Adrenal gland (tissue), 12 donors: ENCODE results near the gene CDV3. TPM values are rescaled to one million over a fixed set of nuclear protein-coding genes. Genes with fewer than 3 reads are reported as not detected.

Experiments used
- DNase-seq, 7 donors: peaks; one replicate each; pipeline ENCODE4 v3.0.0-alpha.2; 2019 to 2020
- H3K27ac ChIP-seq, 5 donors: fragments of 200-600 bp; sonication (generic) in 4 of 5; 1 replicate in 3 of 5; 2 replicates in 2 of 5; pipeline versions ENCODE4 v1.5.1 to v1.8.0; 2016 to 2020; ENCODE audit warnings: mild to moderate bottlenecking in 1 of 5
- H3K27me3 ChIP-seq: fragments of 200-600 bp; 2 replicates; pipeline ENCODE4 v1.8.0; 2021
- H3K36me3 ChIP-seq, 2 donors: fragments of 200-600 bp; replicated peaks in 1 of 2; 1 replicate in 1 of 2; 2 replicates in 1 of 2; pipeline versions ENCODE4 v1.5.1 to v1.8.0; 2018 to 2022
- H3K4me1 ChIP-seq, 2 donors: fragments of 200-600 bp; replicated peaks in 1 of 2; 1 replicate in 1 of 2; 2 replicates in 1 of 2; pipeline versions ENCODE4 v1.5.1 to v1.8.0; 2018 to 2021
- H3K4me3 ChIP-seq, 4 donors: fragments of 200-600 bp; sonication (generic) in 3 of 4; one replicate each; pipeline ENCODE4 v1.5.1; 2016 to 2018
- H3K9me3 ChIP-seq, 3 donors: fragments of 200-600 bp; sonication (generic) in 1 of 3; replicated peaks in 1 of 3; 1 replicate in 2 of 3; 2 replicates in 1 of 3; pipeline versions ENCODE4 v1.5.1 to v1.8.0; 2016 to 2021
- POLR2A ChIP-seq, 2 donors: fragments of 450-650 bp; IDR thresholded peaks; one replicate each; pipeline ENCODE4 v1.6.1; 2017; ENCODE audit warnings: antibody characterized with exemption in 2 of 2, mild to moderate bottlenecking in 2 of 2, moderate library complexity in 1 of 2
- WGBS, 4 donors: extraction: QIAGEN DNeasy Blood & Tissue Kit in 2 of 4; methylation state at CpG; one replicate each; pipeline versions ENCODE4 v1.1.5 to v1.1.7; 2013 to 2017; 5-methylcytosine and 5-hydroxymethylcytosine counted together
- intact Hi-C, 2 donors: fragments of 100-400 bp; cut with DNase I; formaldehyde crosslinking; loops; one replicate each; pipeline versions ENCODE4 v1.14.1 to v1.15.0; 2022 to 2023
- polyA plus RNA-seq, 3 donors: library from polyadenylated mRNA; stranded (reverse); fragments of 200-250 nt in 2 of 3; fragments of 350-450 nt in 1 of 3; fragmentation: Illumina TruSeq in 1 of 3; extraction: RNeasy Lipid Tissue Mini Kit (QIAGEN cat#74804) in 1 of 3; gene quantifications; one replicate each; pipeline ENCODE4 v1.2.3, GENCODE V29; 2013 to 2014
- total RNA-seq, 9 donors: library from RNA; depleted of rRNA in 4 of 9; stranded (reverse); fragments of >200 nt in 4 of 9; fragments of 120-200 nt in 1 of 9; fragmentation: NEBNext Ultra II Directional in 1 of 9; extraction: Animal tissue kit (Norgen Biotek cat#: 25700) in 1 of 9; gene quantifications; one replicate each; pipeline versions ENCODE4 v1.1.0 to v1.2.4, GENCODE V29; 2013 to 2023
- TF ChIP-seq, protein P1 (sequence below), 6 experiments: fragments of 450-650 bp in 4 of 6; fragments of 200-600 bp in 2 of 6; sonication (generic) in 1 of 6; IDR thresholded peaks; 1 replicate in 5 of 6; 2 replicates in 1 of 6; pipeline versions ENCODE4 v1.5.1 to v1.8.0; 2016 to 2021; ENCODE audit warnings: antibody characterized with exemption in 6 of 6, mild to moderate bottlenecking in 2 of 6, moderate library complexity in 1 of 6
- donor health status: healthy with polysubstance abuse.
- donor health status: Bipolar disorder and iron deficiency.
- donor health status: DM: yes; HTN: yes; CAD: no.
- donor health status: DM: no; HTN: no; CAD: no.
- donor health status: DM: no; HTN: no; CAD: no.
- donor health status: DM: yes; HTN: yes; CAD: no.

Gene CDV3
- total and polyA plus RNA-seq, 12 donors = 30.8 to 309 (median 124) TPM

DNA sequence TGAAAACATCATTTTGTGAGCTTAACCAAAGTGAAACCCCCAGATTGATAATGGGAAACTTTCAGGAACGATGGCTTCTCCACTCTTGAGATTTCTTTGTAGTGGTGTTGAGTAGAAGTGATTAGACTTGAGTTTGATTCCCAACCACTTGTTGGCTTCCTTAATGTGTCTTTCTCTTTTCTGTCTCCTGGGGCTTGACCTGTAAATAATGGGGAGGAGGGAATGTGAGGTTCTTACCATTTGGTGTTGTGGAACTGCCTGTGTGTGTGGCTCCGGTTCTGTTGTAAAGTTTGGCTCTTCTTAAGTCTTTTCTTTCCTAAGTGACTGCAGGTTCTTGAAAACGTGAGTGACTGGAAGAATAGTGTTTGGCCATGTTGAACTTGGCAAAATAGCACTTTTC, 2.7 kb downstream of the CDV3 start:
- no peak for DNase-seq
- H3K36me3 ChIP-seq = peaks cover 0 to 24% of the 10 kb centered on the region in 2 donors
- TF ChIP-seq, protein P1, sequence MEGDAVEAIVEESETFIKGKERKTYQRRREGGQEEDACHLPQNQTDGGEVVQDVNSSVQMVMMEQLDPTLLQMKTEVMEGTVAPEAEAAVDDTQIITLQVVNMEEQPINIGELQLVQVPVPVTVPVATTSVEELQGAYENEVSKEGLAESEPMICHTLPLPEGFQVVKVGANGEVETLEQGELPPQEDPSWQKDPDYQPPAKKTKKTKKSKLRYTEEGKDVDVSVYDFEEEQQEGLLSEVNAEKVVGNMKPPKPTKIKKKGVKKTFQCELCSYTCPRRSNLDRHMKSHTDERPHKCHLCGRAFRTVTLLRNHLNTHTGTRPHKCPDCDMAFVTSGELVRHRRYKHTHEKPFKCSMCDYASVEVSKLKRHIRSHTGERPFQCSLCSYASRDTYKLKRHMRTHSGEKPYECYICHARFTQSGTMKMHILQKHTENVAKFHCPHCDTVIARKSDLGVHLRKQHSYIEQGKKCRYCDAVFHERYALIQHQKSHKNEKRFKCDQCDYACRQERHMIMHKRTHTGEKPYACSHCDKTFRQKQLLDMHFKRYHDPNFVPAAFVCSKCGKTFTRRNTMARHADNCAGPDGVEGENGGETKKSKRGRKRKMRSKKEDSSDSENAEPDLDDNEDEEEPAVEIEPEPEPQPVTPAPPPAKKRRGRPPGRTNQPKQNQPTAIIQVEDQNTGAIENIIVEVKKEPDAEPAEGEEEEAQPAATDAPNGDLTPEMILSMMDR (IDR thresholded peaks at IDR 0.05) = no peak
- no peak for TF ChIP-seq POLR2A (IDR thresholded peaks at IDR 0.05)
- peaks cover 34 to 55% of the 10 kb centered on the region in 2 donors for H3K4me1 ChIP-seq
- peak overlapping the region in 1 of 5 donors; percentile 33 for H3K27ac ChIP-seq
- no peaks in the 10 kb centered on the region for H3K9me3 ChIP-seq
- no peaks in the 10 kb centered on the region for H3K27me3 ChIP-seq
- WGBS, 4 donors = 28 to 40% (median 34%) methylated on average over 3 of the region's 3 CpGs
- intact Hi-C loops = no loop called here
- peak overlapping the region in 1 of 4 donors; percentile 88 for H3K4me3 ChIP-seq

DNA sequence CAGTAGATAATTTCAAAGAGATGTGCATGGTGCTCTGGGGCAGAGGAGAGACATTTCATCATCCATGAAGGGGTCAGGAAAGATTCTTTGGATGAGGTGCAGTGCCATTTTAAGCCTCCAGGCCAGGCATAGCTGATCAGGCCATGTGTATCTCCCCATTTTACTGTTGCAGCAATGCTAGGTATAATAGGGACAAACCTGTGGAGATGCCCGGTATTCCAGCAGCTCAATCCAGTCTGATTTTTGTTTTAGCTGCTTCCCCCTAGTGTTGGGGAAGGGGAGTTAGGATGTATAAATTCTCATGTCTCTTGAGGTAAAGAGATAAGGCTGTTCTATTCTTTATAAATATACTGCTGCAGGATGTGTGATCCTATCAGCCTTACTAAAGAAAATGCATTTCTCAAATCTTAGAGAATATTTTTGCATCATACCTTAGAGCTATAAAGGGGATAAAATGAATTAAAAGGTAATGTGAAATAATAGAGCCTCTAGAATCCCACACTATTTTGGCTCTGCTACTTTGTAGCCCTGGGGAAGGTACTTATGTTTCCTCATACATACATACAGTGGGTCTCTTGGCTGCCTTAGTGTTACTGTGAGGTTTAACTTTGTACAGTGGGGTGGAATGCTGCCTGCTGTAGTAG, 5.2 kb downstream of the CDV3 start:
- no peak overlapping the region for H3K4me3 ChIP-seq
- peaks cover 0 to 49% of the 10 kb centered on the region in 2 donors for H3K36me3 ChIP-seq
- WGBS, 4 donors = 0 to 17% (median 12%) methylated on average over 1 of the region's 1 CpG
- H3K27me3 ChIP-seq = no peaks in the 10 kb centered on the region
- H3K4me1 ChIP-seq = peaks cover 28 to 51% of the 10 kb centered on the region in 2 donors
- H3K27ac ChIP-seq = no peak overlapping the region
- TF ChIP-seq POLR2A (IDR thresholded peaks at IDR 0.05) = no peak
- TF ChIP-seq, protein P1 (IDR thresholded peaks at IDR 0.05) = peak; percentile 35 to 61 (median 52)
- DNase-seq = no peak
- no peaks in the 10 kb centered on the region for H3K9me3 ChIP-seq
- intact Hi-C loops = no loop called here

DNA sequence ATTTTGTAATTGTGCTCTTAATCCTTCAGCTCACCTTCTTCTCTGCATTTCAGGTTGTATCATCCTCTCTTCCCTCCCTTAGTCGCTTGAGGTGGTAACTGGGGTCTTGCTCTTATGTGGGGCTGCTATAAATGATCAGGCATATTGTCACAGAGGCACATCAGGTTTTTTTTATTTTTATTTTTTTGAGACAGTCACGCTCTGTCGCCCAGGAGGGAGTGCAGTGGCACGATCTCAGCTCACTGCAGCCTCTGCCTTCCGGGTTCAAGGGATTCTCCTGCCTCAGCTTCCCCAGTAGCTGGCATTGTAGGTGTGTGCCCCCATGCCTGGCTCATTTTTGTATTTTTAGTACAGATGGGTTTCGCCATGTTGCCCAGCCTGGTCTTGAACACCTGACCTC, 9.9 kb downstream of the CDV3 start:
- H3K27me3 ChIP-seq = no peaks in the 10 kb centered on the region
- intact Hi-C loops = no loop called here
- no peak for DNase-seq
- H3K4me3 ChIP-seq = no peak overlapping the region
- no peak for TF ChIP-seq POLR2A (IDR thresholded peaks at IDR 0.05)
- H3K27ac ChIP-seq = no peak overlapping the region
- 93 to 96% (median 94%) methylated on average over 6 of the region's 6 CpGs for WGBS, 4 donors
- H3K36me3 ChIP-seq = peaks cover 0 to 81% of the 10 kb centered on the region in 2 donors
- H3K9me3 ChIP-seq = no peaks in the 10 kb centered on the region
- peaks cover 0 to 22% of the 10 kb centered on the region in 2 donors for H3K4me1 ChIP-seq

DNA sequence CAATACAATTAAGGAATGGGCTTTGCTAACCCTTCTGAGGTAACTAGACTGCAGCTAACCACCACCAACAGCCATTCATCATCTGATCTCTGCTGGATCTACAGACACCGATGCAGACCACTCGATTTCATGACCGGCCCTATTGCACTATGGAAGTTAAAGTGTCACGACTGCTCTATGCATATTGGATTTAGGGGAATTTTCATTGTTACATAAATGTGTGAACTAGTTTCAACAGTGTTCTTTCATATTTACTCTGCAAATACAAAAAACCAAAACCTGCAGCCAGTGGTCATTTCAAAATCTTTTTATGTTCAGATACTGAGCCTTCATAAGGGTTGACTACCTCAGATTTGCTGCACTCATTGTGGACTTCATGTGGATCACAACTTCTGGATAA, 14.5 kb downstream of the CDV3 start:
- TF ChIP-seq POLR2A (IDR thresholded peaks at IDR 0.05) = no peak
- TF ChIP-seq, protein P1 (IDR thresholded peaks at IDR 0.05) = no peak
- Histone ChIP-seq H3K4me1 (peaks cover 0 to 3% of the 10 kb centered on the region in 2 donors), H3K27me3 (no peaks in the 10 kb centered on the region), H3K36me3 (peaks cover 0 to 69% of the 10 kb centered on the region in 2 donors), H3K4me3 (no peak overlapping the region), H3K9me3 (no peaks in the 10 kb centered on the region), H3K27ac (no peak overlapping the region)
- WGBS, 4 donors = 91 to 94% (median 92%) methylated on average over 4 of the region's 4 CpGs
- intact Hi-C loops = no loop called here
- no peak for DNase-seq
